Mesenchymal stem cell (in vitro differentiated cells and primary cell): ENCODE results near the gene P2RX3.

Experiments used
- DNase-seq: peaks from one replicate; pipeline ENCODE4 v3.0.0-alpha.2; 2013
- H2AFZ ChIP-seq: one replicate; pipeline ENCODE4 v1.6.1; 2013; ENCODE audit warnings: low read depth, mild to moderate bottlenecking, control low read depth, inconsistent platforms, low read length, moderate library complexity
- H2AK5ac ChIP-seq: 2 replicates; pipeline ENCODE4 v1.6.1; 2013; ENCODE audit warnings: low read length, moderate library complexity, mild to moderate bottlenecking, inconsistent platforms; ENCODE audit not compliant: severe bottlenecking
- H2BK120ac ChIP-seq: one replicate; pipeline ENCODE4 v1.6.1; 2013; ENCODE audit warnings: low read depth, mild to moderate bottlenecking, inconsistent platforms, low read length, moderate library complexity
- H2BK12ac ChIP-seq, 2 experiments: one replicate each; pipeline ENCODE4 v1.6.1; 2013; ENCODE audit warnings: inconsistent platforms in 2 of 2, low read length in 2 of 2, mild to moderate bottlenecking in 2 of 2, moderate library complexity in 2 of 2, control low read depth in 1 of 2
- H2BK15ac ChIP-seq: one replicate; pipeline ENCODE4 v1.6.1; 2013; ENCODE audit warnings: mild to moderate bottlenecking, low read depth, inconsistent platforms; ENCODE audit not compliant: poor library complexity, severe bottlenecking
- H2BK5ac ChIP-seq: 2 replicates; pipeline ENCODE4 v1.6.1; 2013; ENCODE audit warnings: low read depth, mild to moderate bottlenecking, low read length, control low read depth, inconsistent platforms; ENCODE audit not compliant: poor library complexity, severe bottlenecking
- H3K14ac ChIP-seq, 2 experiments: one replicate each; pipeline ENCODE4 v1.6.1; 2013; ENCODE audit warnings: inconsistent platforms in 2 of 2, low read length in 2 of 2, control low read depth in 1 of 2, mild to moderate bottlenecking in 1 of 2, moderate library complexity in 1 of 2
- H3K18ac ChIP-seq, 2 experiments: one replicate each; pipeline ENCODE4 v1.6.1; 2013; ENCODE audit warnings: inconsistent platforms in 2 of 2, low read length in 2 of 2, control low read depth in 1 of 2, low read depth in 1 of 2, mild to moderate bottlenecking in 1 of 2
- H3K23ac ChIP-seq, 2 experiments: one replicate each; pipeline ENCODE4 v1.6.1; 2013; ENCODE audit warnings: inconsistent platforms in 2 of 2, low read length in 2 of 2, mild to moderate bottlenecking in 2 of 2, moderate library complexity in 2 of 2, control low read depth in 1 of 2
- H3K27ac ChIP-seq: 2 replicates; pipeline ENCODE4 v1.5.1; 2013; ENCODE audit warnings: mild to moderate bottlenecking, moderate library complexity, low read length, control low read depth, inconsistent platforms; ENCODE audit not compliant: poor library complexity, severe bottlenecking
- H3K27me3 ChIP-seq, 2 experiments: 2 replicates each; pipeline versions ENCODE4 v1.6.1 to v1.7.0; 2013; ENCODE audit warnings: low read length in 2 of 2, mild to moderate bottlenecking in 2 of 2, moderate library complexity in 2 of 2, control low read depth in 1 of 2, inconsistent platforms in 1 of 2; ENCODE audit not compliant: control insufficient read depth in 1 of 2, insufficient read depth in 1 of 2
- H3K36me3 ChIP-seq, 2 experiments: 2 replicates each; pipeline versions ENCODE4 v1.6.1 to v1.7.0; 2013; ENCODE audit warnings: low read length in 2 of 2, control low read depth in 1 of 2, inconsistent platforms in 1 of 2, low read depth in 1 of 2, mild to moderate bottlenecking in 1 of 2; ENCODE audit not compliant: insufficient read depth in 2 of 2, control insufficient read depth in 1 of 2
- H3K4ac ChIP-seq, 2 experiments: one replicate each; pipeline ENCODE4 v1.6.1; 2013; ENCODE audit warnings: inconsistent platforms in 2 of 2, low read length in 2 of 2, mild to moderate bottlenecking in 2 of 2, moderate library complexity in 2 of 2, control low read depth in 1 of 2, low read depth in 1 of 2
- H3K4me1 ChIP-seq: 2 replicates; pipeline ENCODE4 v1.6.1; 2013; ENCODE audit warnings: low read depth, low read length, control low read depth; ENCODE audit not compliant: control insufficient read depth, insufficient read depth
- H3K4me2 ChIP-seq: 2 replicates; pipeline ENCODE4 v1.6.1; 2013; ENCODE audit warnings: low read length, mild to moderate bottlenecking, inconsistent platforms; ENCODE audit not compliant: poor library complexity, severe bottlenecking
- H3K4me3 ChIP-seq, 2 experiments: 2 replicates each; pipeline versions ENCODE4 v1.5.1 to v1.7.0; 2013; ENCODE audit warnings: low read length in 2 of 2, mild to moderate bottlenecking in 2 of 2, control low read depth in 1 of 2, low read depth in 1 of 2; ENCODE audit not compliant: insufficient read depth in 1 of 2
- H3K79me1 ChIP-seq: replicated peaks from 2 replicates; pipeline ENCODE4 v1.6.1; 2013; ENCODE audit warnings: mild to moderate bottlenecking, control low read depth, low read length, inconsistent platforms; ENCODE audit not compliant: poor library complexity, severe bottlenecking
- H3K9ac ChIP-seq: 2 replicates; pipeline ENCODE4 v1.7.0; 2013; ENCODE audit warnings: mild to moderate bottlenecking, low read length, moderate library complexity
- H3K9me3 ChIP-seq: 2 replicates; pipeline ENCODE4 v1.7.0; 2013; ENCODE audit warnings: mild to moderate bottlenecking, low read length; ENCODE audit not compliant: control insufficient read depth
- H4K8ac ChIP-seq: one replicate; pipeline ENCODE4 v1.6.1; 2013; ENCODE audit warnings: inconsistent platforms, mild to moderate bottlenecking, low read length, moderate library complexity
- H4K91ac ChIP-seq: one replicate; pipeline ENCODE4 v1.6.1; 2013; ENCODE audit warnings: mild to moderate bottlenecking, low read length, inconsistent platforms
- WGBS: methylation state at CpG from one replicate; pipeline ENCODE4 v1.1.7; 2013; ENCODE audit warnings: mixed read lengths; 5-methylcytosine and 5-hydroxymethylcytosine counted together

The P2RX3 gene

GRCh38 chr11:57387289-57388030 is 49.3 kb downstream of the P2RX3 start:
- H2BK5ac ChIP-seq, result no peak overlapping the region
- no peak overlapping the region for H3K9ac ChIP-seq
- H2BK120ac ChIP-seq, result no peak overlapping the region
- H3K23ac ChIP-seq, result no peak overlapping the region
- H2BK15ac ChIP-seq, result no peak overlapping the region
- H3K4me2 ChIP-seq, result no peak overlapping the region
- no peak overlapping the region for H2AK5ac ChIP-seq
- H2AFZ ChIP-seq, result no peak overlapping the region
- H3K14ac ChIP-seq, result no peak overlapping the region
- no peak overlapping the region for H3K18ac ChIP-seq
- no peaks in the 10 kb centered on the region for H3K79me1 ChIP-seq
- peak overlapping the region; percentile 13 for H4K8ac ChIP-seq
- H3K27ac ChIP-seq, result no peak overlapping the region
- no peaks in the 10 kb centered on the region for H3K9me3 ChIP-seq
- WGBS, result 80% methylated on average over 14 of the region's 16 CpGs
- no peak overlapping the region for H2BK12ac ChIP-seq
- H3K4me3 ChIP-seq, result no peak overlapping the region
- no peak overlapping the region for H4K91ac ChIP-seq
- H3K36me3 ChIP-seq, result no peaks in the 10 kb centered on the region
- no peaks in the 10 kb centered on the region for H3K4me1 ChIP-seq
- no peak overlapping the region for H3K4ac ChIP-seq
- DNase-seq, result no peak
- peaks cover 0 to 62% of the 10 kb centered on the region in 2 experiments for H3K27me3 ChIP-seq

DNA sequence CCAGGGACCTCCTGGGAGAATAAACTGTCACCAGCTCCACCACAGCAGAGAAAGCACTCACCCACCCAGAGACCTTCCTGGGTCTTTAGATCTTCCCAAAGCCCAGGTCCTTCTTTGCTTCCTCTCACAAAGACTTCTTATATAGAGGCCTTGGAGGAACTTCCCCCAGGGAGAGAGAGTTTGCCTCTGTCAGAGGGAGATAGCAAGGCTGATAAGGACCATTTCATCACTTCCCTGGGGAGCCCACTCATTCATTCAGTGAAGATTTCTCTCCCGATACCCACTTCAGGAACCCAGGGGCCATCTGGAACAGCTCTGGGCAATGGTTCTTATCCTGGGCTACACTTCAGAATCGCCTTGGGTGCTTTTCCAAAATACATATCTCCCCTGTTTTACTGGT is 52.4 kb downstream of the P2RX3 start, which contains the start of gene PRG2:
TSS of gene PRG2 (minus strand) at position 116 of the 400 bp plus-strand sequence. CDS start 706 bp downstream, outside the sequence.
- Histone ChIP-seq H4K91ac (no peak within 1 kb of the TSS), H3K27ac (no peak within 1 kb of the TSS), H3K27me3 (peaks cover 0 to 80% of the 10 kb centered on the region in 2 experiments), H3K23ac (no peak within 1 kb of the TSS), H3K4me1 (no peaks in the 10 kb centered on the region), H3K36me3 (no peaks in the 10 kb centered on the region), H3K18ac (no peak within 1 kb of the TSS), H2BK5ac (no peak within 1 kb of the TSS), H3K4ac (no peak within 1 kb of the TSS), H2BK15ac (no peak within 1 kb of the TSS), H4K8ac (no peak within 1 kb of the TSS), H2BK12ac (no peak within 1 kb of the TSS), H3K14ac (no peak within 1 kb of the TSS), H3K79me1 (no peaks in the 10 kb centered on the region), H2AK5ac (no peak within 1 kb of the TSS), H2AFZ (no peak within 1 kb of the TSS), H3K4me3 (no peak within 1 kb of the TSS), H2BK120ac (no peak within 1 kb of the TSS), H3K4me2 (no peak within 1 kb of the TSS), H3K9ac (no peak within 1 kb of the TSS), H3K9me3 (no peaks in the 10 kb centered on the region)
- DNase-seq, result no peak
- 57% methylated on average over 2 of the region's 2 CpGs for WGBS

DNA sequence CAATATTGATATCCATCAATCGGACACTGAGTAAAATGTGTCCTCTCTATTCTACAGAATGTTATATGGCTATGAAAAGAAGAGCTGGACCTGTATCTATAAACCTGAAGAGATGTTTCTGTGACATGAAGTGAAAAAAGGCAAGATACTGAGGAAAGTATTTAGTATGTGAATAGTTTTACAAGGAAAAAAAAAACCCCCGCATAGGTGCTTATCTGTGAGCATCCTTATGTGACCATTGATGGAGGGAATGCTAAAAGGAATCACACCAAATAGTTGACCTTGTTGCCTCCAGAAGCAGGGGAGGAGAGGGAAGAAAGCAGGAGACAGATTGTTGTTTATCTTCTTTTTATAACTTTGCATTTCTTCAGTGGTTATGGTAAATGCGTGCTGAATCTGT is 53.0 kb downstream of the P2RX3 start:
- Histone ChIP-seq H3K4me2 (no peak overlapping the region), H3K4ac (no peak overlapping the region), H3K4me3 (no peak overlapping the region), H2BK120ac (no peak overlapping the region), H3K36me3 (no peaks in the 10 kb centered on the region), H2AFZ (no peak overlapping the region), H3K79me1 (no peaks in the 10 kb centered on the region), H3K4me1 (no peaks in the 10 kb centered on the region), H4K8ac (no peak overlapping the region), H3K9me3 (no peaks in the 10 kb centered on the region), H2BK12ac (no peak overlapping the region), H3K9ac (no peak overlapping the region), H2AK5ac (no peak overlapping the region), H2BK5ac (no peak overlapping the region), H2BK15ac (no peak overlapping the region), H3K14ac (no peak overlapping the region), H4K91ac (no peak overlapping the region), H3K18ac (no peak overlapping the region), H3K23ac (no peak overlapping the region), H3K27ac (no peak overlapping the region), H3K27me3 (peaks cover 0 to 80% of the 10 kb centered on the region in 2 experiments)
- 82% methylated on average over 2 of the region's 3 CpGs for WGBS
- no peak for DNase-seq

DNA sequence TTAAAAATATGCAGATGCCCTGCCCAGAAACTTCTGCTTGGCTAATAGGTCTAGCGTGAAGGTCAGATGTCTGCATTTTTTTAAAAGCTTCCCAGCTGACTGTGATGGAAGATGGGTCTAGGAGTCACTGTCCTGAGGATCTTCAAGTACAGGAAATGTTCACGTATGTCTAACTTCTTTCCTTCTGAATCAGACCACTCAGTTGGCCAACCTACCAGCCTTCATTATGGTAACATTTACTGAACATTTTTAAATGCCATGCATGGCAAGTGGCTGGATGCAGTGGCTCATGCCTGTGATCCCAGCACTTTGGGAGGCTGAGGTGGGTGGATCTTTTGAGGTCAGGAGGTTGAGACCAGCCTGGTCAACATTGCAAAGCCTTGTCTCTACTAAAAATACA is 53.4 kb downstream of the P2RX3 start:
- Histone ChIP-seq H2BK15ac (no peak overlapping the region), H3K14ac (no peak overlapping the region), H3K4me2 (no peak overlapping the region), H2AK5ac (no peak overlapping the region), H3K4me1 (no peaks in the 10 kb centered on the region), H2BK5ac (no peak overlapping the region), H3K27me3 (peaks cover 0 to 80% of the 10 kb centered on the region in 2 experiments), H3K23ac (no peak overlapping the region), H3K9me3 (no peaks in the 10 kb centered on the region), H3K36me3 (no peaks in the 10 kb centered on the region), H3K9ac (no peak overlapping the region), H3K79me1 (no peaks in the 10 kb centered on the region), H3K4me3 (no peak overlapping the region), H4K91ac (no peak overlapping the region), H3K18ac (no peak overlapping the region), H3K4ac (no peak overlapping the region), H2BK12ac (no peak overlapping the region), H4K8ac (no peak overlapping the region), H2BK120ac (no peak overlapping the region), H2AFZ (no peak overlapping the region), H3K27ac (no peak overlapping the region)
- WGBS, result 43% methylated on average over 1 of the region's 2 CpGs
- DNase-seq, result no peak
